Measurements from ENCODE around the gene CISH.

Gene CISH

DNA sequence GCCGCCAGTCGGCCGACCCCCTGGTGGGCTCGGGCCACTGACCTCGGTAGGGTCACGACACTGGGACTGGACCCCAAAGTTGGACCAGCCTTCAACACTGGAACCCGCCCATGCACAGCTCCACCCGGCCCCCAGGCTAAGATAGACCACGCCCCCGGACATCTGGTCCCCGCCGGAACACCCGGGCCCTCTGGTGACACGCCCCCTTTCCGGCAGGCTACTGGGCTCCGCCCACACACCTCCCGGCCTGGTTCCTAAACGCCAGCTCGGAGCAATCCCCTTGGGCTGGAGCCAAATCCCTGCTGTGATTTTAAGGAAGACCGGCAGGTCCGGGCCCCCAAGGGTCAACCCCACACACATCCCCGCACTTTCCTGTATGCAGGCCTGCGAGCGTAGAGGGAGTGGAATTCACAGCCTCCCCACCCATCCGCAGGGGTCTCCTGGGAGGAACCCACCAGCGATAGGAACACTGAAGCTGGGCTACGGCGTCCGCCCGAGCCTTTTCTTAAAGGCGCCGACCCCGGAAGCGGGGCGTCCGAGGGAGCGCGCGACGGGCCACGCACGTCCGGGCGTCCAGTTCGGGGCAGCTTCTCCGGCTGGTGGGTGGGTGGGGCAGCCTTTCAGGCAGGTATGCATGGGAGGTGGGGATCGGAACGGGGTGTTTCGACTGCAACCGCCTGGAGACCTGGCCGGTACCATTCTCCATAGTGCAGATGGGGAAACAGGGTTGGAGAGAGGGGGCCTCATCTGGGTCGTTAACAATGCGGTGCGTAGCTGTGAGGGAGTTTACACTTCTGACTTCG lies 42.4 kb downstream of the CISH start, which contains the start of gene HEMK1:
TSS of gene HEMK1 (plus strand) at position 576 of the 803 bp plus-strand sequence. CDS start 1,583 bp downstream, outside the sequence.
- DNase-seq: peak; percentile 89

DNA sequence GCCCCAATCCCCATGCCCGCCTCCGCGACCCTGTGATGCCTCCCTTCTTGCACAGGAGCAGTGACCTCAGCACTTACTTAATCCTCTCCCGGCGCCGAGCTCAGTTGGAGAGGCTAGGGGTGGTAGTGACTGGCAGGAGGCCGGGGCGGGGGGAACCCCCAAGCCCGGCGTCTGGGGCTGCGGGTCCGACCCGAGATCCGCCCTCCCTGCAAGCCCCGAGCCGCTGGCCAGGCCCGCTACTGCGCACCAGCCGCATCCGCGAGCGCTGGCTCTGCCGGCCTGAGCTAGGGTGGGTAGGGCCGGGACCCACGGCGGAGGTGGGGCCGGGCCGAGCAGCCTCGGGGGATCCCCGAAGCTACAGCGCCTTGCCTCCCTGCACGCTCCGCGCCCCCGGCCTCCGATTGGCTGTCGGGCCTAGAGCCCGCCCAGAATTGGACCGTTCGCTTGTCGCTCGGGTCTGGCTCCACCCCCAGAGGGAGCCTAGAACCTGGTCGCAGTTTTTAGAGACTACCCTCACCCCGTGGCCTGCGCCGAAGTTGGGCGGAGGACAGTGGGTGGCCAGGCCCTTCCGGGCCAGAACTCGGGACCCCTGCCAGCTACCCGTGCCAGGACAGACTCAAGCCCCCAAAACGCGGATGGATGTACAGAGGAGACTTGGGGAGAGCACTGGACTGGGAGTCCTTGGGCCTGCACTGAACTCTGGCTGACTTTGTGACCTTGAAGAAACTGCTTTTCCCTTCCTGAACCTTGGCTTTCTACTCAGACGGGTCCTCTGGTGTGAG lies 44.0 kb downstream of the CISH start, which contains the start of gene C3orf18:
TSS of gene C3orf18 (minus strand) at position 362 of the 782 bp plus-strand sequence. CDS start 2,048 bp downstream, outside the sequence.
- peak; percentile 93 for DNase-seq

DNA sequence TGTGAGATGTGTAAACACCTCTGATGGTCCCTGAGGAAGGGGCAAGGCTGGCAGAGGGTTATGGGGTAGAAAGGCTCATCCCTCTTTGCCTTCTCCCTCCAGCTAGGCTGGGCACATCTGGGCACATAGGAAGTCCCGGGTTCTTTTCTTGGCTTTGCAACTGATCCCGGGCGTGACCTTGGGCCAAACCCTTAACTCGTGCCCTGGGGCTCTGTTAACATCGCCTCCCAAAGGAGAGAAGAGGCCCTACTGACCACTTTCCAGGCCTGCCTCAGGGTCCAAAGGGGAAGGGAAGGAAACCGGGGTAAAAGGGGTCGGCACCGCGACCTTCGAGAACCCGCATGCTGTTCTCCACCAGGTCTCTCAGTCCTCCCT lies 44.6 kb downstream of the CISH start:
- DNase-seq: no peak

DNA sequence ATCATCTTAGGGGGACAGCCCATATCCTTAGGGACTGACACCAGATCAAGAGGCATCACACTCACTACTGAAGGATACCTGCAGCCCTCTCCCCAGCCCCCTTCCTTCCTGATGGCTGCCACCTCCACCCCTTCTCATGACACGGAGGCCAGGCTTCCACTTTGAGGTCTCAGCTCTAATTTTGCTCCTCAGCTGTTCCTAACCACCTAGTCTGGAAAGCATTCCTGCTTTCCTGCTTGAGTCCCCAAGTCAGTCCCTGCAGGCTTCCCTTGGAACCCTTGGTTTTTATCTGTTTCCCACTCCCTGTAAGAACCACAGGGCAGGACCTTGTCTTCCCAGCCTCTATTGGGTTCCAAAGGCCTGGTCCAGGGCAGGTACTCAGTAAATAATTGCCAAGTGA lies 47.3 kb downstream of the CISH start:
- no peak for DNase-seq

DNA sequence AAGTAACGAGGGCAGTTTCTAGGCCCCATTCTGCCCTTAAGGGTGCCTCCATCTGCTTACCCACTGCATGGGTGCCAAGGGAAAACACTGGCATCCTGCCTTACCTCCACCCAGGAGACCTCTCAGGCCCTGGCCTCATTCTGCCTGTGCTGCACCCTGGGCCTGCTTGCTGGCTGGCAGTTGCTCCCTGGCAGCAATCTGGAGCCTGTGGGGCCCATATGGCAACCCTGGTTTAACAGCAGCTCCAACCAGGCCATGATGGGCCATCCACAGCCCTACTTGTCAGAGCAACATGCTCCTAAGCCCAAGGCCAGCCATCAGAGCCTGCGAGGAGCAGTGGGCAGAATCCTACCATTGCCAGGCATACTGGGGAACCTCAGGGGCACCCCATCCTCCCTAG lies 47.7 kb downstream of the CISH start:
- no peak for DNase-seq

DNA sequence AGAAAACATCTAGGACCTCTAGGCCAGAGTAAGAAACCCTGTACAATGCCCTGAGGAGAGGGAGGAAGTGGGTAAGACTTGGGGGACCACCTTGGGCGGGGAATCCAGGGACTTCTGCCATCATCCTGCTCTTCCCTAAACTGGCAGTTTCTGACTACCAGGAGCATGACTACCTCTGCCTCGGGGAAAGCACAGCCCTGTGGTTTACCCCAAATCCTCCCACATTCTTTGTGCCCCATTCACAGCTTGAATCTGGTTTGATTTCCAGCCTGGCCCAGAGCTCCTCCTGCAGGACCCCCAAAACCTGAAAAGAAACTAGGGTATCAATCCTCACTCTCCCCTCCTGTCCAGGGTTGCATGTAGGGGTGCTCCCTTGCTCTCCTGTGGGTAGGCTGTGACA lies 48.7 kb downstream of the CISH start:
- no peak for DNase-seq

DNA sequence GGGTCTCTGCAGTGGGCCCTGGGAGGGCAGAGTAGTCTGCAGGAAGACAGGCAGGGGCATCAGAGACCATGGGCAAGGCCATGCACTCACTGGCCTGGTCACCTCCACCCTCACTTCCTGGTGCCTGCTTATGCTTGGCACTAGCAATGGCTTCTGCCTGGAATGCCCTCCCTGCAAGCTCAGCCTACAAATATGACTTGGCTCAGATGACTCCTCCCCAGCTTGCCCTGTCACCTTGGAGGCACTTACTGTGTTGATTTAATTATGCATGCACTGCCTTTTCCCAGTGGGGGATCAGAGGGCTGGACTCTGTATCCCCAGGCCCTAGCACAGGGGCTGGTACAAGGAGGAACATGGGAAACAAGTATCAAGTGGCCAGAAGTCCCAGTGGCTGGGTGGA lies 51.9 kb downstream of the CISH start:
- DNase-seq: no peak

DNA sequence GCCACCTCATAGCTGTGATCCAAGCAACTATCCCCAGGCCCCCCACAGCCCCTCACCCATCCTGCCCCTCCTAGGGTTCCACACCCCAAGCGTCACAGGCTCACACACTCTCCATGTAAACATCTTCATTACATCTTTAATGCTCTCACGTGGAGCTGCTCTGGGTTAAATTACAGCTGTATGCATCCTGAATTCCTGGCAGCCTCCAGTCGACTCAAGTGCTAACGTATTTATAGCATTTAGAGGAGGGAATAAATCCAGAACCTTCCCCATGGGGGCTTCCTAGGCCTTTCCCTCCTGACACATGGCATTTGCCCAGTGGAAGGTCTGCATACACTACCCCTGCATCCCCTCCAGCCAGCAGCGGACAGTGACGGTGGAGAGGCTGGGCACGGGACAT lies 53.7 kb downstream of the CISH start:
- DNase-seq: no peak

DNA sequence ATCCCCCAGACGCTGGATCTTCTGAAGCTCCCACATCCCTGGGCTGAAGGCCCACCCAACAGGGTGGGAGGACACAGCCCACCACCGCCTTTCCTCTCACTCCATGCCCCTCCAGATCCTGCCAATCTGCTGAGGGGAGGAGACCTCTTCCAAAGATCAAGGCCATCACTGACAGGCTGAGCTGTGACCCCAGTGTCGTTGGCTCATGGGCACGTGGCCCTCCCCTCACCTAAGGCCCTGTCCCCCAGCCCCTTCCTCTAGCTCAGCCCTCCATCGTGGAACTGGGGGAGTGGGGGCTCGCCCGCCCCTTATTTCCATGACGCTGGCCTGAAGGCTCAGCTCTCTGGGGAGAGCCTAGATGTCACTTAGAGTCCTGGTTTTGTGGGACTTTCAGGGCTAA lies 54.5 kb downstream of the CISH start:
- no peak for DNase-seq

All from activated CD4-positive, alpha-beta T cell treated with anti-CD3 and anti-CD28 coated beads, Interleukin-2, amount 50 U/mL, for 1 hour (primary cell).